ENCODE results near the gene CDC42EP4.

Gene CDC42EP4, protein sequence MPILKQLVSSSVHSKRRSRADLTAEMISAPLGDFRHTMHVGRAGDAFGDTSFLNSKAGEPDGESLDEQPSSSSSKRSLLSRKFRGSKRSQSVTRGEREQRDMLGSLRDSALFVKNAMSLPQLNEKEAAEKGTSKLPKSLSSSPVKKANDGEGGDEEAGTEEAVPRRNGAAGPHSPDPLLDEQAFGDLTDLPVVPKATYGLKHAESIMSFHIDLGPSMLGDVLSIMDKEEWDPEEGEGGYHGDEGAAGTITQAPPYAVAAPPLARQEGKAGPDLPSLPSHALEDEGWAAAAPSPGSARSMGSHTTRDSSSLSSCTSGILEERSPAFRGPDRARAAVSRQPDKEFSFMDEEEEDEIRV

GRCh38 chr17:73311781-73312641 is at the start of gene CDC42EP4:
Gene CDC42EP4, minus strand, starts transcription at chr17:73312001. Its CDS starts 25,501 bp downstream, at chr17:73286500.
- DNase-seq, result peak; percentile 94

DNA sequence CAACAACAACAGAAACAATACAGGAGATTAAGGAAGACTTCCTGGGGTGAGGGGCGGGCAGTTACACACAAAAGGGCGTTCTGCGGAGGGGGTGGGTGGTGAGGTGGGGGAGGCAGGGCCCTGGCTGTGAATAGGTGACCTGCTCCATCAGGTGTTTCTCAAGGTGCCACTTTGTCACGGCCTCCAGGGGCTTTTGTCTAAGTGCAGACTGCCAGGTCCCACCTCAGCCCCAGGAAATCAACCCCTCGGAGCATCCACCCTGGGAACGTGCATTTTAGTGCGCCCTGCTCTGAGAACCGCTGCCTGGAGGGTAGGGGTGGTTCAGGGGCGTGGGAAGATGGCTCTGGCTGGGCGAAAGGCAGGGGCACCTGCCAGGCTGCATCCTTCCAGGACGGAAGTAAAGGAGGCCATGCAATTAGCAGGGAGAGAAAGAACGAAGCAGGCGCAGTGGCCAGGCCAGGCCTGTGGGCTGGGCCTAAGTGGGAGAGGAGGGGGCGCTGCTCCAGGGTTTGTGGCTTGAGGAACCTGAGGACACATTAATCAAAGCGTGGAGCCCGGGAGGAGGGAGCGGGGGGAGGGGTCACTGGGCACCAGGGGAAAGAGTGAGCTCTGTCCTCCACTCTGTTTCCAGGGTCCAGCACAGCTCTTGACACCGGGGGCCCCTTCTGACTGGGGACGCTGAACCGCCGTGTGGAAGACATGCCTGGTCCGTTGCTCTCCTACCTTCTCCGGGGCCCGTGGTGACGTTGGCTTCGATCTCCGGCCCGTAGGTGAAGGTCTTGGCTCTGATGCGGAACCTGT is 49.4 kb upstream of the CDC42EP4 start:
- peak; percentile 66 for DNase-seq

DNA sequence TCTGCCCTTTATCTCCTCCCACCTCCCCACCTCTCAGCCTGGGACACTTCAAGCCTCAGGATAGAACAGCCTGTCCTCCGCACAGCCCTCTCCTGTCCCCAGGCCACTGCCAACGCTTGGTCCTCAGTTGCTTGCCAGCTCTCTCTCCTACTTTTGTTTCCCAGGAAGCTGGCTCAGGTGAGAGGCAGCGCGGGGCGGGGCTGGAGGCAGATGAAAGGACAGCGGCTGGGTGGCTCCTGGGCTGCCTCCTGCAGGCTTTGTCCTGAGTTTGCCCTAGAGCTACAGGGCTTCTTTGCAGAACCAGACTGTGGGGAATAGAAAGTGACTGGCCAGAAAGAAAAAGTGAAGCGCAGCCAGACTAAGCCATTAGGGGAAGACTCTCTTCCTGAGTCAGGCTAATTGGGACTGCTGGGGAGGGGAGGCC is 48.2 kb upstream of the CDC42EP4 start:
- DNase-seq, result no peak

GRCh38 chr17:73359352-73359751 is 47.6 kb upstream of the CDC42EP4 start:
- no peak for DNase-seq

GRCh38 chr17:73358668-73359067 is 46.9 kb upstream of the CDC42EP4 start:
- DNase-seq, result no peak

DNA sequence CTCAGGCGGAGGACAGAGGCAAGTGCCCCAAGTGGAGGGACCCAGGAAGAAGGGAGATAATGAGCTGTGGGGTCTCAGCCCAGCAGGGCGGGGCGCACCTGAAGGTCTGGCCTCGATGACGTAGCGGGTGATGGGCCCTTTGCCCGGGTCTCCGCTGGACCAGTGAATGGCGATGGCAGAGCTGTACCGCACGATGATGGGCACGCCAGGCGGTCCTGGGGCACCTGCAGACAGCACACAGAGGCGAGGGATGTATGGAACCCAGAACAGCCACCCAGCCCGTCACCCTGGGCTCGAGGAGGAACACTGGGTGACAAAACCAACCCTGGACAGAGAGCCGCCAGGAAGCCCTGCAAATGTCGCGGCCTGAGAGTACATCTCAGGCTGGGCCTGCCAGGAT is 46.2 kb upstream of the CDC42EP4 start:
- no peak for DNase-seq

GRCh38 chr17:73357318-73357717 is 45.5 kb upstream of the CDC42EP4 start:
- no peak for DNase-seq

GRCh38 chr17:73356561-73357170 is 44.9 kb upstream of the CDC42EP4 start:
- no peak for DNase-seq

DNA sequence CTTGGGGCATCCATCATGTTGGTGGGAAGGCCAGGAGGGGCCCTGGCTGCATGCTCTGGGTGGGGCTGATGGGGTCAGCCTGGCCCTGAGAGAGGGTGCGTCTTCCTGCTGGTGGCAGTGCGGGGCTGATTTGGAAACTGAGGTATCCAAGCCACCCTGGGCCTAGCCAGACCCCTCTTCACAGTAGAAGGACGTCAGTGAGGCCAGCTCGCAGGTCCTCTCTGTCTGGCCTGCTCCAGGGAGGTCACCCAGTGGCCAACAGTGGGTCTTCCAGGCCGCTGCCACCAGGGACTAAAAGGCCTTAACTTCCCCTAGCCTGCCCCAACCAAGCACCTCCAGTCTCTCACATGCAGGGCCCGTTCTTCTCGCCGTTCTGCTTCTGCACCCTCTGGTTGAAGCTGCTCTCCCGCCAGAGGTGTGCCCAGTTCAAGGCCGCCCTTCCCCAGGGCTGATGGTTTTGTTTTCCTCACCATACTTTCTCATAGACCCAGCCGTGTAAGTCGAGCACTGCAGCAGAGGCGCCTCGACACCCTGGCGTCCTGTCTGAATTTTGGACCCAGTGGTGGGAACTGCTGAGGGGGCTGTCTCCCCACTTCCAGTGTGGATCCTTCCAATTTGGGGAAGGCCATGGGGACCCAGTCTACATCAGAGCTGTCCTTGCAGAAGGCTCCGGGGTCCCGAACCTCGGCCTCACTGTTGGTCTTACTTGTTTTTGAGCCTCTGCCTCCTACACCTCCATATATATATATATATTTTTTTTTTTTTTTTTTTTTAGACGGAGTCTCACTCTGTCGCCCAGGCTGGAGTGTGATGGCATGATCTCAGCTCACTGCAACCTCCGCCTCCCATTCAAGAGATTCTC is 42.9 kb upstream of the CDC42EP4 start:
- no peak for DNase-seq

DNA sequence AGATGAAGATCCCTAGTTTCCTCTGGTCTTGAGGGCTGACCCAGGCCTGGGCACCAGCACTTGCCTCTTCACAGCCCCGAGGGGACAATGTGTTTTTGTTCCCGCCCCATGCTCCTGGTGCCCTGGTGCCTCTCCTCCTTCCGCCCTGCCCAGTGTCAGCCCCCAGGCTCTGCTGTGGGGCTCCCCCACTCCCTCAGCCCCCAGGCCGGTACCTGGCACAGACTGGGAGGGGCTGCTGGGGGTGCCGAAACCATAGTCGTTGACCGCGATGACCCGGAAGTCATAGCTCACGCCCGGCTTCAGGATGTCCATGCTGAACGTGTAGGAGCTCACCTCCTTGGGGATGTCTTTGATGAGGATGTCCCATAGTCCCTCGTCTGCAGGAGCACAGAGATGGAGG is 40.5 kb upstream of the CDC42EP4 start:
- no peak for DNase-seq

GRCh38 chr17:73351764-73352163 is 40.0 kb upstream of the CDC42EP4 start:
- no peak for DNase-seq

GRCh38 chr17:73350864-73351263 is 39.1 kb upstream of the CDC42EP4 start:
- no peak for DNase-seq

DNA sequence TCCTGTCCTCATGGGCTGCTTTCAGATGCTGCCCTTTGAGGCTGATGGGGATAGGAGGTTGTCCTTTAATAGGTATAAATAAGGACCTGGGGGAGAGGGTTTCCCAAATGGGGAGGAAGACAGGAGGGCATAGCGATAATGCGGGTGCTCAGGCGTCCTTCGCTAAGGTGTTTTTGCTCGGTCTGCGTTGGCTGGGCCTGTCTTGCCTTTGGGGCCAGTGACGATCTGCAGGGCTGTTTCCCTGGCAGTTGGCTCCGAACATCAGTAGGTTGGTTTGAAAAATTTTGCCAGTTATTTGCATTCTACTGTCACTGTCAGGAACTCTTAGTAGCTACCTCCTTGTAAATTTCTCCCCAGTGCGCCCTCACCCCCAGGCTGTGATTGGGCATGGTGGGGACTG is 37.8 kb upstream of the CDC42EP4 start:
- DNase-seq, result no peak

- peak; percentile 61 for DNase-seq
Measured at GRCh38 chr17:73349138-73349537, 37.3 kb upstream of the CDC42EP4 start.

DNA sequence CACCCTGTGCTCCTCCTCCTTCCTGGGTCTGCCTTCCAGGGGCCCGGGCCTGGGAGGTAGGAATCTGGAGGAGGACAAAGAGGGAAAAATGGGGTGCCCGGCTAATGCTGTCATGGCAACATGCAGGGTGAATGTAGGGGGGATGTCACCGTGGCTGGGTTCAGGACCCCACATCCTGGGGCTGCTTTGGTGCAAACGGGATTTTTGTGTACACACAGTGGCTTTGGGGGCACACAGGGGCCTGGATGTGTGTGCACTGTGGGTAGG is 37.0 kb upstream of the CDC42EP4 start:
- no peak for DNase-seq

DNA sequence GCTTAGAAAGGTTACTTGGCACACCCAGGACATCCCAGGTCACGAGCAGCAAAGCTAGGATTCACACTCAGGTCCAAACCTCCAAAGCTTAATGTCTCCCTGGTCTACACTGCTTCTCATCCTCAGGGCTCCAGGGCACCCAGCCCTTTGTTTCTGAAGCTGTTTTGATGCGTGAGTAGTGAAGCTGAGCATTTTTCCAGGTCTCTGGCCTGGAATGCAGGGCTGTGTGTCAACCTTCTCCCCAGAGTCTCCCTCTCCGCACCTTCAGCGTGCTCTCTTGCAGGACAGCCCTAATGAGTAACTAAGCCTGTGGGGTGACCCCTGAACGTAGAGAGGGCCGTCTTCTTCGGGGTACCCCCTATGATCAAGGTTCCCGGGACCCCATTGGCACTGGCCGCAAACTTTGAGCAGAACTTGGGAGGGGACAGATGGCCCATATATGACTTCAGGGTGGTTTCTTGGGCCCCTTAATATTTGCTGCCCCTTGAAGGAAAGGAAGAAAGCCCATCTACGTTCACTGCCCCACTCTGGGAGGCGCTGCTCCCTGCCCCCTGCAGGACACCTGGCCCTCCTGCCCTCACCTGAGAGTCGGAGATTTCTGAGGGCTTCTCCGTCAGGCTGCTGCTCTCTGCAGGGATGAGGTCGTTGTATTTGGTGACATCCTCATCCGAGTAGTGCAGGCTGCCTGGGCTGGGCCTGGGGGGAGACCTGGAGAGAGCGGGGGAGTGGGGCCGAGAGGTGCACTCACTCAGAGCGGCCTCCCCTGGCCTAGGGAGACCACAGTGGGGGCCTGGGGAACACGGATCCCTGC is 36.4 kb upstream of the CDC42EP4 start:
- DNase-seq, result no peak

- DNase-seq, result no peak
Measured at GRCh38 chr17:73347351-73347750, 35.5 kb upstream of the CDC42EP4 start.

- no peak for DNase-seq
Measured at GRCh38 chr17:73346501-73347162, 34.8 kb upstream of the CDC42EP4 start.

DNA sequence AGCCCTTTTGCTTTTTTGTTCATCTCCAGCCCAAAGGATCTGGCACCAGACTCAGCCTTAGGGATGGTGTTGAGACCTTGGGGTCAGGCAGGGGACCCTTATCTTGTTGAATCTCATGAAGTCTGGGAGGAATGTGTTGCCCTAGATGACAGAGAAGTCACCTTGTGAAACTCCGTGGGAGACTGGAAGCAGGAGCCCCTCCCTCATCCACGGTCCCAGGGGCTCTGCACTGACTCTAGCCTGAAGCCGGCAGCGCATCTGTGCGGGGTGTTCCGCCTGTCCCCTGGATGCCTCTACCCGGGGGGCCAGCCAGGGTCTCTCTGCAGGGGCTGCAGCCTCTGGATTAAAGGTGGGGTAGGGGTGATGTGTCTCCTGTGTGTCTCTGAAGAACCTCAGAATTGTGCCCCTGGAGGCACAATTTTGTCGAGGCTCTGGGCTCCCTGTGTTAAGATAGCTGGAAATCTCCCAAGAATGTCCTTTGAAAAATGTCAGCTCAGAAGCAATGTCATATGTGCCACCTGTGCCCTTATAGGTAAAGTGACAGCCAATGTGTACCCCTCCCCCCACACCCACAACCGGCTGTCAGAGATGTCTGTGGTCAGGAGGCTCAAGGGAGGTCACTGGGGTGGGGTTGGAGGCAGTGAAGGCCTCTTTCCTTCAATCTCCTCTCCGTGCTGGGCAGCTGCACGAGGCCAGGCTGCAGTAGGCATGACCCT is 32.1 kb upstream of the CDC42EP4 start:
- no peak for DNase-seq

- peak; percentile 94 for DNase-seq
Measured at GRCh38 chr17:73343168-73343634, 31.4 kb upstream of the CDC42EP4 start.

Data from retina (tissue), 1 donor.